NCI-H1092 treated with DMSO at 0.1 percent for 48 hours (cell line): ENCODE results near the gene EGFR.
"Not testable (repeated sequence)": the region's sequence is repeated elsewhere in the genome, so short reads cannot be mapped to it uniquely, and the experiment has no call there.

ENCODE experiments used
- DNase-seq: peaks from one replicate; lab custom pipeline; 2025; lab: John Stamatoyannopoulos, UW

Gene EGFR

DNA sequence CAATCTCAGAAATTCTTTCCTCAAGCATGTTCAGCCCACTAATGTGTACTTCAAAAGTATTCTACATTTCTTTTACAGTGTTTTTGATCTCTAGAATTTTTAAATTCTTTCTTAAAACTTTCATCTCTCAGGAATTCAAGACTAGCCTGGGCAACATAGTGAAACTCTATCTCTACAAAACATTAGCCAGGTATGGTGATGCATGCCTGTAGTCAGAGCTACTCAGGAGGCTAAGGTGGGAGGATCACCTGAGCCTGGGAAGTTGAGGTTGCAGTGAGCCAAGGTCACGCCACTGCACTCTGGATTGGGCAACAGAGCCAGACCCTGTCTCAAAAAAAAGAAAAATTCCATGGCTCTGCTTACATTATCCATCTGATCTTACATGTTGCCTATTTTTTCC is 5.0 kb upstream of the EGFR start:
- no peak for DNase-seq

DNA sequence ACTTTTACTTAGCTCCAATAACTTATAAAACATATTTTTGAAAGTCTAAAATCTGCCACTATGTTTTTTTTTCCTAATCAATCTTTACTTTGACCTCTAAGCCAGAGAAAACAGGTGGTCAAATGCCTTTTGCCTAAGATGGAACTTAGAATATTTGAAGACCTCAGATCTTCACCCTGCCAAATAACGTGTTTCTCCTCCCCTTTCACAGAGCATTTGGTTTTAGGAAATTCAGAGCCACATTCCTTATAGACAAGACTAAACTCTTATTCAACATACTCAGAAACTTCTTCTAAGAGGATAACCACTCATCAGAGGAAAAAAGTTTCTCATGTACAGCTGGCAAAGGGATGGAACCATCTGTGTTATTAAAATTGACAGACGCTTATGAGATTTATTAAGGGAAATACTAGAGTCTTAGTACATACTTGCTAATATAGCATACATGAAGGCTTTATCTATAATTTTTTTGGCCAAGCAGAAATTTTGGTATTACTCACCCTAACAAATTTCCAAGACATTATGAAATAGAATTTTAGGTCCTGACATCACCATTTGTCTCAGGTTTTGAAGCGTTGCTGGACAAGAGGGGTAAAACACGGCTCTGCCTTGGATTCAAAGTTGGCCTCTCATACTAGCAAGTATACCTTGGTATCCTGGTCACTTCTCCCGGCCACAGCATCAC is 2.6 kb upstream of the EGFR start:
- DNase-seq, result no peak

DNA sequence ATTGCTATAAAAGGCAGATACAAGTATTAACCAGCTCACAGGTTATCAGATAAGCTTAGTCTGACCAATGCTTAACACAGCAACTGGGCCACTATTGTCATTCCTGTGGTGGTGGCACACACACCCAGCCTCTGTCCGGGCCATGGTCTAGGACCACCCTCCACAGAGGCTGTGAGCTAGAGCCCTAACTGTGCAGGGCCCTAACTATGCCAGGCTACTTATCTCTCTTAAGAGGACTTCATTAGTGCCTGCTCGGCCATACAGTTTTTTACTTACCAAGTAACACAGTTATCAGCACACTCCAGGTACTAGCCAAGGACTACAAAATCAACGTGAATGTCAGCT is 2.1 kb upstream of the EGFR start:
- DNase-seq, result no peak

DNA sequence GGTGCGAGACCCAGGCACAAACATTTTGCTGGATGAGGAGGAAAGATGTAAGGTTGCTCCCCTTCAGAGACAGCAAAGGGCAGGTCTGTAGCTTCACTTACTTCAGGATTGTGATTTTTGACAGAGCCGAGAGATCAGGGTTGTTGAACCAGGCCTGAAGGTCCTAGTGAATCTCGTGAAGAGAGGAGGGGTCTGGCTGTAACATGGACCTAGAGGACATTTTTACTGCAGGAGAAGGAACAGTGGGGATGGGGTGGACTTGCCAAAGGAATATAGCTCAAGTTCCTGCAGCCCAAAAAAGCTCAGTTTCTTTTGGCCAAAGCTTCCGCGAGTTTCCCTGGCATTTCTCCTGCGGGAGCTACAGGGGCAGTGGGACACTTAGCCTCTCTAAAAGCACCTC is 976 bp upstream of the EGFR start:
- DNase-seq, result no peak

GRCh38 chr7:55019191-55019690 is 424 bp downstream of the EGFR start:
- no peak for DNase-seq

- peak; percentile 18 for DNase-seq
These were observed 1.1 kb downstream of the EGFR start for GRCh38 chr7:55019691-55020465.

GRCh38 chr7:55020466-55020871 is 1.7 kb downstream of the EGFR start:
- no peak for DNase-seq

GRCh38 chr7:55021053-55021452 is 2.2 kb downstream of the EGFR start:
- no peak for DNase-seq

GRCh38 chr7:55022002-55022985 is 3.5 kb downstream of the EGFR start:
- no peak for DNase-seq

DNA sequence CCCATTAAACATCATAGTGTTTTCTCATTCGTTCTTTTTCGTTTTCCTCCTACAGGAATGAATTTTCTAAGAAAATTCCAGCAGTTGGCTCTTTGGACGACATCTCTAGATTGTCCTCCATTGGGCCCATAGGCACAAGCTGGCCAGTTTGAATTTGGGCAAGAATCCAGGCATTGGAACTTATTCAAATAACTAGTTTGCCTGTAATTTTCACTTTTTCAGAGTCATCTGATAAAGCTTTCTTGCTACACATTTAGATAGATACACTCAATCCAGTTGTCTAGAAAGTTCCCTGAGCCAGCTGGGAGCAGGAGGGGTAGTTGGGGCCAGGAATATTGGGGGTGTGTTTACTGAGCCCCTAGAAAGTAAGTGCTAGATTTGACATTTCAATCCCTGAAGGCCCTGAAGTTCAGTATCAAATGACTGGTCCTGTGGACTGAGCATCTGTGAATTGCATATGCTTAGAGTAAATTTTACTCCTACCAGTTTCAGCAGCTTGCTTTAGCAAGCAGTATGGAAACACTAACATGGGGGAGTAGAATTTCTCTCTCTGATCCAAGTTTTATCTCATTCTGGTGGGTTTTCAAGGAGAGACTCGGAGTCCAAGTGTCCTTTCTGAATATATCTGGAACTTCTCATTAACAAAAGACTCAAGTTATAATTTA is 5.2 kb downstream of the EGFR start:
- DNase-seq, result no peak

DNA sequence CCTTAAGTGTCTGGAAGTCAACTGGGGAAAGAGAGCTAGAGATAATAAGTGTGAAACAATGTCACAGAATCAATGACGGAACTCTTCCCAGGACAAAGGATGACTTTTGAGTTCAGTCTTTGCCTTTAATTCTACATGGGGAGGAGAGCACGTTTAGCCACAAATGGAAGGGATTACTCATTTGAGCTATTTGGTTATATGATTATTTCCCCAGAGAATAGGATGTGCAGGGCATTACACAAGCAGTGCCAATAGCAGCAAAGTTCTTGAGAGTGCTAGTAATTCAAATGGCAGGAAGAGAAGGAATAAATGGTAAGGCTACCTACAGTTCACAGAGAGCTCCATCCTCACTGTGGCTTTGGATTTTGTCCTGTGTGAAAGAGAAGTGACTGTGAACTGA is 6.0 kb downstream of the EGFR start:
- no peak for DNase-seq

GRCh38 chr7:55026086-55026790 is 7.4 kb downstream of the EGFR start:
- no peak for DNase-seq

DNA sequence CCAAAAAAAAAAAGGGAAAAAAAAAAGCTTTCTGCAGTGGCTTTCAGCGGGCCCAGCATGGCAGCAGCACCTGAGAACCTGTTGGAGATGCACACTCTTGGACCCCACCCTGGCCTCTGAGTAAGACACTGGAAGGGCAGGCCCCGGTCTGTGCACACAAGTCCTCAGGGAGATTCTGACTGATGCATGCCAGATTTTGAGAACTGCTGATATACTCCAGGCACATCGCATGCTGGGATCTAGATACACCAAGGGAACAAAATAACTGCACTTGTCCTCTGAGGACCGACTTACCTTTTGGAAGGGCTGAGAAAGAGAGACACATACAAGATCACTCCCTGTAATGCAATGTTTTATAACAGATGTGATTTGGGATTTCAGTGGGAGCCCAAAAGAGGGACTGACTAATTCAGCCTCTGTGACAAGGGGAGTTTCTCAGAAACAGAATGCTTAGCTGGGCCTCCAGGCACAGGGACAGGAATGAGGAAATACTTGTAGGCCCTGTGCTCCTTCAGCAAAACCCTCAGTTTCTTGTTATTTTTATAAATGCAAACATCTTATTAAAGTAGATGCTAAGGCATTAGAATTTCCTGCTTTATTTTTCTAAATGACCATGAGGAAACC is 8.2 kb downstream of the EGFR start:
- DNase-seq, result no peak

DNA sequence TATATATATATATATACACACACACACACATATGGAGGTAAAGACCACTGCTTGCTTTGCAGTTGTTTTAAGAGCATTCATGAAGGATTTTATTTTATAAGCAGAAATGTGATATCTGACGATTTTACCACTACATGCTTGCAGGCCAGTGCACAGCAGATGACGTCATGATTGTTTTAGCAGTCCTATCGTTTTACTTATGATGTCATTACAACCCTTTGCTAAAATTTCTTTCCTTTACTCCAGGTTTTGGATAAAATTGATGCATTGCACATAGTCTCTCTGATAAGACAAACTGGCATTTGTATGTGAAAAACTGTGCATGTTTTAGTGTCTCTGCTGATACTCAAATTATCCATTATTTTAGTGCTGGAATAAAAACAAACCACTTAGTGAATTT is 9.2 kb downstream of the EGFR start:
- DNase-seq, result no peak

DNA sequence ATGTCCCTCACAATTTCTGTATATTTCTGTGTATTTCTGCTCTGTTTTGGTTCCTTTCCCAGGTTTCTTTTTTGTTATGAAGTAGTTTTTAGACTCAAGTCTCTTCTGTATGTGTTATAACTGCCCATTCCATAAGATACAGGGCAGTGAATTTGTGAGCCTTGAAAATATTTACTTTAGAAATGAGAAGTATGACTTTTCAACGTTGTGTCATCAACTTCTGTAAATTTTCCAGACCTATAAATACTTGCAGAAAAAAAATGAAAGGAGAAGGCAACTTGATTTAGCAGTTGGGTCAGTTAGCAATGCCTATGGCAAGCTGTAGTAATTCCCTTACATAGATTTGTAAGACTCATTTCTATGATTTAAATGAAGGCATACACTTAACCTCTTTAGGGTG is 11.5 kb downstream of the EGFR start:
- DNase-seq, result no peak

GRCh38 chr7:55031075-55031474 is 12.3 kb downstream of the EGFR start:
- DNase-seq, result no peak

DNA sequence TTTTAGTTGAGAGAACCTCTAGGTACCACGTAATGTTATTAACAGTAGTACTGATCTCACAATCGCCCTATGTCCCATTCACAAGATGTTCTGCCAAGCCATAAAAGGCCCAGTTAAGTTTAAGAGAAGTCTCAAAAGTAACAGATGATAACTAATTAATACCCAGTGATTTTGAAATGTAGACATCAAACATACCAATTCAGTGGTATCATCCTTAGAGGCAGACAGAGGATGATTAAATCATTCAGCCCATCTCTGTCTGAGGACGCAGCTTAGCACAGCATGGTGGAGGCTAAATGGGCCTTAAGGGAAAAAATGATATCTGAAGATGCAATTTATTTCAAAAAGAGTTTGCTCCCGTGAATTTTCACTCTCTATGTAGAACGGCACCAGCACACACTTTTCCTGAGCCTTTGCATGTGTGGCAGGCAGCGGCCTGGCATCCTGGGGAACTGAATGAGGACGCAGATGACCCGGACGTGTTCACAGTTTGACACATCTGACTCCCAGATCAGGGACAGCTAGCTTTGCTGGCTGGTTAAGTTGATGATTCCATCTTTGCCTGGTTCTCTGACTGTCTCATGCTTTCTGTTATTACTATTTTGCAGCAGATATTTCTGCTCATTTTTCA is 13.4 kb downstream of the EGFR start:
- no peak for DNase-seq

GRCh38 chr7:55033236-55033846 is 14.5 kb downstream of the EGFR start:
- DNase-seq, result no peak

GRCh38 chr7:55034776-55035175 is 16.0 kb downstream of the EGFR start:
- DNase-seq, result no peak

DNA sequence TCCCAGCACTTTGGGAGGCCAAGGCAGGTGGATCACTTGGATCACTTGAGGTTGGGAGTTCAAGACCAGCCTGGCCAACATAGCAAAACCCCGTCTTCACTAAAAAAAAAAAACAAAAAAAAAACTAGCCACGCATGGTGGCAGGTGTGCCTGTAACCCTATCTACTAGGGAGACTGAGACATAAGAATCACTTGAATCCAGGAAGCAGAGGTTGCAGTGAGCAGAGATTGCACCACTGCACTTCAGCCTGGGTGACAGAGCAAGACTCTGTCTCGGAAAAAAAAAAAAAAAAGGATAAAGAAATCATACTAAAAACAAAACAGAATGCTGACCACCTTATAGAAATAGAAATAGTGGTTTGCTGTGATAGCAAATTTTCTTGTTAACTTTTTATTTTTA is 16.6 kb downstream of the EGFR start:
- not testable (repeated sequence) for DNase-seq
